GM21825 (cell line): ENCODE measurements around the gene GIGYF1.

Experiments used
- ATAC-seq: cut with Tn5 transposase; IDR thresholded peaks from one replicate; pipeline ENCODE4 v1.9.1; 2021; ENCODE audit warnings: mild to moderate bottlenecking, moderate library complexity; ENCODE audit not compliant: unreplicated experiment

GIGYF1 gene

GRCh38 chr7:100685631-100686145 is 8.4 kb downstream of the GIGYF1 start:
- no peak for ATAC-seq

- ATAC-seq, result no peak
These were observed 8.9 kb downstream of the GIGYF1 start for GRCh38 chr7:100685049-100685605.

- no peak for ATAC-seq
These were observed 9.5 kb downstream of the GIGYF1 start for GRCh38 chr7:100684534-100685042.

GRCh38 chr7:100683659-100684533 is 10.2 kb downstream of the GIGYF1 start:
- ATAC-seq, result no peak

- no peak for ATAC-seq
These were observed 10.9 kb downstream of the GIGYF1 start for GRCh38 chr7:100682991-100683658.

- no peak for ATAC-seq
These were observed 11.8 kb downstream of the GIGYF1 start for GRCh38 chr7:100682228-100682741.

- ATAC-seq, result no peak
These were observed 12.4 kb downstream of the GIGYF1 start for GRCh38 chr7:100681491-100682227.

GRCh38 chr7:100680576-100681271 is 13.3 kb downstream of the GIGYF1 start:
- ATAC-seq, result no peak

GRCh38 chr7:100679927-100680575 is 14.0 kb downstream of the GIGYF1 start:
- no peak for ATAC-seq

- ATAC-seq, result no peak
These were observed 14.7 kb downstream of the GIGYF1 start for GRCh38 chr7:100679129-100679926.

GRCh38 chr7:100678291-100678984 is 15.6 kb downstream of the GIGYF1 start:
- ATAC-seq, result no peak

GRCh38 chr7:100677308-100678267 is 16.5 kb downstream of the GIGYF1 start:
- ATAC-seq, result no peak

GRCh38 chr7:100676501-100677306 is 17.3 kb downstream of the GIGYF1 start:
- ATAC-seq, result no peak

- ATAC-seq, result peak; percentile 27
These were observed 18.3 kb downstream of the GIGYF1 start for GRCh38 chr7:100675581-100676350.

- ATAC-seq, result no peak
These were observed 19.0 kb downstream of the GIGYF1 start for GRCh38 chr7:100675105-100675451.
